Measurements from ENCODE around the gene MYBBP1A. TPM values are rescaled to one million over a fixed set of nuclear protein-coding genes. Genes with fewer than 3 reads are reported as not detected.

MYBBP1A gene
- total and polyA plus RNA-seq, 2 donors (not counting 1 experiment from before 2014, with no cell fraction given): 72.4 to 74.4 TPM

DNA sequence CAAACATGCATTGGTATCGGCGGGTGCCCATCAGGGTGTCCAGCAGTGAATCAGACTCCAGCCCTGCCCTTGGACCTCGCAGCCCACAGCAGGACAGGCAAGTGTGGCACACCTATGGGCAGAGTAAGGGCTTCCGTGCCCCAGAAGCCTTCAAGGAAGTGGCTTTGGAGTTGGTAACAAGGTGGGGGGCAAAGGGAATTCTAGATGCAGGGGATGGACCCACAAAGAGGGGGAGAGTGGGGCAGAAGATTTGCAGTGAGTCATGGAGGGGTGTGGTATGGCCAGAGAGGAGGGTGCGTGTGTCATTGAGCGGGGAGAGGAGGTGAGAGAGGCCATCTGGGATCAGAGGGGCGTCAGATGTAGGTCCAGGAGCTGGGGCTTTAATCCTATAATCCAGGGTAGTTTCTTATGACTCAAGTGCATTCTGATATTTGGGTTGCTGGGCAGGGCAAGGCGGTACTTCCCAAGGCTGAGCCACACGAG, 65.0 kb downstream of the MYBBP1A start:
- Histone ChIP-seq H2AFZ (ENCODE audit: insufficient read depth, low read depth, low read length, poor library complexity, severe bottlenecking) (no peak overlapping the region), H3K4me3 (ENCODE audit: control extremely low read depth in 1 of 5, extremely low read depth in 1 of 5, insufficient read depth in 1 of 5, low read depth in 2 of 5, low read length in 4 of 5) (no peak overlapping the region), H3K4me1 (ENCODE audit: control insufficient read depth in 2 of 2, insufficient read depth in 2 of 2, low read length in 2 of 2) (peaks cover 9 to 22% of the 10 kb centered on the region in 2 donors), H3K79me2 (ENCODE audit: control insufficient read depth, insufficient read depth, low read length) (peaks cover 3% of the 10 kb centered on the region), H4K20me1 (ENCODE audit: control insufficient read depth, insufficient read depth, low read length, poor library complexity, severe bottlenecking) (no peaks in the 10 kb centered on the region), H3K4me2 (replicated peaks; ENCODE audit: low read depth, low read length, poor library complexity, severe bottlenecking) (no peak overlapping the region), H3K27ac (ENCODE audit: low read length in 2 of 2) (no peak overlapping the region), H3K9ac (ENCODE audit: low read length) (no peak overlapping the region), H3K36me3 (replicated peaks in 1 of 2; ENCODE audit: control extremely low read depth in 1 of 2, control insufficient read depth in 1 of 2, extremely low read depth in 1 of 2, insufficient read depth in 2 of 2, low read length in 1 of 2) (no peaks in the 10 kb centered on the region), H3K27me3 (replicated peaks in 1 of 4; ENCODE audit: control extremely low read depth in 1 of 4, control insufficient read depth in 3 of 4, insufficient read depth in 4 of 4, low read length in 3 of 4) (no peaks in the 10 kb centered on the region), H3K9me3 (ENCODE audit: control extremely low read depth in 1 of 3, control insufficient read depth in 2 of 3, insufficient read depth in 1 of 3, low read length in 2 of 3) (peaks cover 0 to 4% (median 0%) of the 10 kb centered on the region in 3 donors)
- H3K4me3 Mint-ChIP-seq: no peak overlapping the region
- H3K27ac Mint-ChIP-seq: no peak overlapping the region
- no peak for ATAC-seq (ENCODE audit: low read depth)
- no peaks in the 10 kb centered on the region for H3K9me3 Mint-ChIP-seq (ENCODE audit: insufficient read depth)
- peaks cover 27% of the 10 kb centered on the region for H3K4me1 Mint-ChIP-seq
- no peaks in the 10 kb centered on the region for H3K27me3 Mint-ChIP-seq
- WGBS (ENCODE audit: insufficient coverage): 92% methylated on average over 9 of the region's 9 CpGs
- ChIA-PET CTCF (no interaction called here), POLR2A (no interaction called here)
- TF ChIP-seq, protein P1, sequence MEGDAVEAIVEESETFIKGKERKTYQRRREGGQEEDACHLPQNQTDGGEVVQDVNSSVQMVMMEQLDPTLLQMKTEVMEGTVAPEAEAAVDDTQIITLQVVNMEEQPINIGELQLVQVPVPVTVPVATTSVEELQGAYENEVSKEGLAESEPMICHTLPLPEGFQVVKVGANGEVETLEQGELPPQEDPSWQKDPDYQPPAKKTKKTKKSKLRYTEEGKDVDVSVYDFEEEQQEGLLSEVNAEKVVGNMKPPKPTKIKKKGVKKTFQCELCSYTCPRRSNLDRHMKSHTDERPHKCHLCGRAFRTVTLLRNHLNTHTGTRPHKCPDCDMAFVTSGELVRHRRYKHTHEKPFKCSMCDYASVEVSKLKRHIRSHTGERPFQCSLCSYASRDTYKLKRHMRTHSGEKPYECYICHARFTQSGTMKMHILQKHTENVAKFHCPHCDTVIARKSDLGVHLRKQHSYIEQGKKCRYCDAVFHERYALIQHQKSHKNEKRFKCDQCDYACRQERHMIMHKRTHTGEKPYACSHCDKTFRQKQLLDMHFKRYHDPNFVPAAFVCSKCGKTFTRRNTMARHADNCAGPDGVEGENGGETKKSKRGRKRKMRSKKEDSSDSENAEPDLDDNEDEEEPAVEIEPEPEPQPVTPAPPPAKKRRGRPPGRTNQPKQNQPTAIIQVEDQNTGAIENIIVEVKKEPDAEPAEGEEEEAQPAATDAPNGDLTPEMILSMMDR (IDR thresholded peaks at IDR 0.05): no peak
- TF ChIP-seq EZH2 (IDR thresholded peaks at IDR 0.05; ENCODE audit: borderline replicate concordance, insufficient read depth, low read depth, low read length, poor library complexity, severe bottlenecking): no peak
- no peak for DNase-seq
- intact Hi-C loops (cut with micrococcal nuclease): no loop called here

DNA sequence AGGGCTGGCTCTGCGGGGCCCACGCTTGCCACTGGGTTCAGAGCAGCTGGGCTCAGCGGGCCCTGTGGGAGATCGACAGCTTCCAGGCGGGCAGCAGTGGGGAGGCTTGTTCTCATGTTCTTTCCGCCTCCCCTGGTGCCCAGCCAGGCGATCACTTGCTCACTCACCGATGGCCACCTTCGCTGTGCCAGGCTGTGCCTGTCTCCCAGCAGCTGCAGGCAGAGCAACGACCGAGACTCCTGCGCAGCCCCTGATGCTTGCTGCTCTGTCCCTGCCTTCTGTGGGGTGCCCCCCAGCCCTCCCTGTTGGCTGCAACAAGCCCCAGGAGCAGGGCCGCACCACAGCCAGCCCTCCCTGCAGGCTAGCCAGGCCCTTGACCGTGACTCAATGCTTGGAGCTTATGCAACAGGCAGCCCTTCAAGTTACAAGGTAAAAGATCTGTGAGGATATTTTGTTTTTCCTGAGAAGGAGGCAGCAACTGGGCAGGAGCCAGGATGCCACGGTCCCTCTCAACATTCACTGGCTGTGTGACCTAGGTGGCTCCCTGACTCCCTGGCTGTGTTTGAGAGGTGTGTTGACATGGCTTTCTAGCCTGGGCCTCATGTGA, 66.1 kb downstream of the MYBBP1A start:
- Histone ChIP-seq H3K27me3 (replicated peaks in 1 of 4; ENCODE audit: control extremely low read depth in 1 of 4, control insufficient read depth in 3 of 4, insufficient read depth in 4 of 4, low read length in 3 of 4) (no peaks in the 10 kb centered on the region), H3K27ac (ENCODE audit: low read length in 2 of 2) (no peak overlapping the region), H3K36me3 (replicated peaks in 1 of 2; ENCODE audit: control extremely low read depth in 1 of 2, control insufficient read depth in 1 of 2, extremely low read depth in 1 of 2, insufficient read depth in 2 of 2, low read length in 1 of 2) (no peaks in the 10 kb centered on the region), H3K4me1 (ENCODE audit: control insufficient read depth in 2 of 2, insufficient read depth in 2 of 2, low read length in 2 of 2) (peaks cover 9 to 22% of the 10 kb centered on the region in 2 donors), H4K20me1 (ENCODE audit: control insufficient read depth, insufficient read depth, low read length, poor library complexity, severe bottlenecking) (no peaks in the 10 kb centered on the region), H3K79me2 (ENCODE audit: control insufficient read depth, insufficient read depth, low read length) (peaks cover 3% of the 10 kb centered on the region), H3K4me2 (replicated peaks; ENCODE audit: low read depth, low read length, poor library complexity, severe bottlenecking) (no peak overlapping the region), H3K9ac (ENCODE audit: low read length) (no peak overlapping the region), H3K4me3 (ENCODE audit: control extremely low read depth in 1 of 5, extremely low read depth in 1 of 5, insufficient read depth in 1 of 5, low read depth in 2 of 5, low read length in 4 of 5) (no peak overlapping the region), H2AFZ (ENCODE audit: insufficient read depth, low read depth, low read length, poor library complexity, severe bottlenecking) (no peak overlapping the region), H3K9me3 (ENCODE audit: control extremely low read depth in 1 of 3, control insufficient read depth in 2 of 3, insufficient read depth in 1 of 3, low read length in 2 of 3) (peaks cover 0 to 4% (median 0%) of the 10 kb centered on the region in 3 donors)
- no peaks in the 10 kb centered on the region for H3K27me3 Mint-ChIP-seq
- TF ChIP-seq EZH2 (IDR thresholded peaks at IDR 0.05; ENCODE audit: borderline replicate concordance, insufficient read depth, low read depth, low read length, poor library complexity, severe bottlenecking): no peak
- TF ChIP-seq, protein P1 (IDR thresholded peaks at IDR 0.05): no peak
- H3K4me1 Mint-ChIP-seq: peaks cover 31% of the 10 kb centered on the region
- ChIA-PET CTCF (no interaction called here), POLR2A (no interaction called here)
- H3K4me3 Mint-ChIP-seq: no peak overlapping the region
- WGBS (ENCODE audit: insufficient coverage): 92% methylated on average over 15 of the region's 15 CpGs
- no peaks in the 10 kb centered on the region for H3K9me3 Mint-ChIP-seq (ENCODE audit: insufficient read depth)
- ATAC-seq (ENCODE audit: low read depth): no peak
- H3K27ac Mint-ChIP-seq: no peak overlapping the region
- DNase-seq: no peak
- intact Hi-C loops (cut with micrococcal nuclease): no loop called here

Measured in B cell (primary cell).